Kidney tubule cell (primary cell): Measurements from ENCODE around the gene TMEM272.
A peak's percentile ranks its signal among the peaks of the same experiment; 100 is the strongest.

Experiments used
- DNase-seq: peaks from one replicate; pipeline ENCODE4 v3.0.0-alpha.2; 2018; ENCODE audit warnings: low spot score

TMEM272 gene

GRCh38 chr13:51780099-51780498 lies 64.9 kb downstream of the TMEM272 start:
- DNase-seq = no peak

GRCh38 chr13:51778392-51778791 lies 66.6 kb downstream of the TMEM272 start:
- no peak for DNase-seq

- no peak for DNase-seq
These were observed 67.1 kb downstream of the TMEM272 start for GRCh38 chr13:51777921-51778320.

GRCh38 chr13:51776179-51776578 lies 68.8 kb downstream of the TMEM272 start:
- DNase-seq = no peak

GRCh38 chr13:51773515-51773914 lies 71.5 kb downstream of the TMEM272 start:
- no peak for DNase-seq

GRCh38 chr13:51772781-51773180 lies 72.2 kb downstream of the TMEM272 start:
- no peak for DNase-seq

GRCh38 chr13:51772105-51772455 lies 72.9 kb downstream of the TMEM272 start:
- DNase-seq = no peak

- no peak for DNase-seq
These were observed 73.4 kb downstream of the TMEM272 start for GRCh38 chr13:51771418-51772104.

- peak; percentile 10 for DNase-seq
These were observed 74.1 kb downstream of the TMEM272 start for GRCh38 chr13:51770681-51771417.

- DNase-seq = no peak
These were observed 74.8 kb downstream of the TMEM272 start for GRCh38 chr13:51770160-51770559.

- DNase-seq = no peak
These were observed 75.4 kb downstream of the TMEM272 start for GRCh38 chr13:51769455-51770127.

- no peak for DNase-seq
These were observed 76.0 kb downstream of the TMEM272 start for GRCh38 chr13:51768976-51769375.

- DNase-seq = no peak
These were observed 76.5 kb downstream of the TMEM272 start for GRCh38 chr13:51768378-51768921.

GRCh38 chr13:51767100-51767499 lies 77.9 kb downstream of the TMEM272 start:
- DNase-seq = no peak

GRCh38 chr13:51765142-51765515 lies 79.8 kb downstream of the TMEM272 start:
- DNase-seq = no peak

GRCh38 chr13:51764184-51765141 lies 80.5 kb downstream of the TMEM272 start:
- DNase-seq = peak; percentile 90

- DNase-seq = no peak
These were observed 81.5 kb downstream of the TMEM272 start for GRCh38 chr13:51763486-51763885.
